GM12874 (cell line): ENCODE results near the gene RRAGC.

ENCODE experiments used
- TF ChIP-seq, protein P1 (sequence below): IDR thresholded peaks from 2 replicates; pipeline ENCODE4 v1.5.1; 2011; ENCODE audit warnings: low read depth, mild to moderate bottlenecking, control low read depth, low read length, moderate library complexity; ENCODE audit not compliant: insufficient read depth

The RRAGC gene

DNA sequence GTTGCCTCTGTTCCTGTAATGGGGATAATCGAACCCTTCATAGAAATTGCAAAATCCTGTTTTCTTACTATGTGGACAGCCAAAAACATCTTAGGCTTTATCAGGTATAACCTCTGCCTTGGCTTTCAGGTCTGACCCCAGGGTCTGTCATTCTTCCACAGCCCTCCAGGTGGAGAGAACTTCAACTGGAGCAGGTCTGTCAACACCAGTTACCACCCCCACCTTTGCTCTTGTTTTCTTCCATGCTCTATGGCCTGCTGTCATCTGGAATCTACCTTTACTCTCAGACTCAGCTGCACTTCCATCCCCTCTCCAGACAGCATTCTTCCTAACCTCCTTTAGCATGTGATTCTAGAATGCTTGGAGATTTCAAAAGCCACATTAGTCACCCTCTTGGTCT is 32.2 kb upstream of the RRAGC start:
- TF ChIP-seq, protein P1, sequence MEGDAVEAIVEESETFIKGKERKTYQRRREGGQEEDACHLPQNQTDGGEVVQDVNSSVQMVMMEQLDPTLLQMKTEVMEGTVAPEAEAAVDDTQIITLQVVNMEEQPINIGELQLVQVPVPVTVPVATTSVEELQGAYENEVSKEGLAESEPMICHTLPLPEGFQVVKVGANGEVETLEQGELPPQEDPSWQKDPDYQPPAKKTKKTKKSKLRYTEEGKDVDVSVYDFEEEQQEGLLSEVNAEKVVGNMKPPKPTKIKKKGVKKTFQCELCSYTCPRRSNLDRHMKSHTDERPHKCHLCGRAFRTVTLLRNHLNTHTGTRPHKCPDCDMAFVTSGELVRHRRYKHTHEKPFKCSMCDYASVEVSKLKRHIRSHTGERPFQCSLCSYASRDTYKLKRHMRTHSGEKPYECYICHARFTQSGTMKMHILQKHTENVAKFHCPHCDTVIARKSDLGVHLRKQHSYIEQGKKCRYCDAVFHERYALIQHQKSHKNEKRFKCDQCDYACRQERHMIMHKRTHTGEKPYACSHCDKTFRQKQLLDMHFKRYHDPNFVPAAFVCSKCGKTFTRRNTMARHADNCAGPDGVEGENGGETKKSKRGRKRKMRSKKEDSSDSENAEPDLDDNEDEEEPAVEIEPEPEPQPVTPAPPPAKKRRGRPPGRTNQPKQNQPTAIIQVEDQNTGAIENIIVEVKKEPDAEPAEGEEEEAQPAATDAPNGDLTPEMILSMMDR = peak; percentile 11; the same call in 1 of the 2 replicates

GRCh38 chr1:38889589-38889988 is 30.0 kb upstream of the RRAGC start:
- TF ChIP-seq, protein P1 = no peak

DNA sequence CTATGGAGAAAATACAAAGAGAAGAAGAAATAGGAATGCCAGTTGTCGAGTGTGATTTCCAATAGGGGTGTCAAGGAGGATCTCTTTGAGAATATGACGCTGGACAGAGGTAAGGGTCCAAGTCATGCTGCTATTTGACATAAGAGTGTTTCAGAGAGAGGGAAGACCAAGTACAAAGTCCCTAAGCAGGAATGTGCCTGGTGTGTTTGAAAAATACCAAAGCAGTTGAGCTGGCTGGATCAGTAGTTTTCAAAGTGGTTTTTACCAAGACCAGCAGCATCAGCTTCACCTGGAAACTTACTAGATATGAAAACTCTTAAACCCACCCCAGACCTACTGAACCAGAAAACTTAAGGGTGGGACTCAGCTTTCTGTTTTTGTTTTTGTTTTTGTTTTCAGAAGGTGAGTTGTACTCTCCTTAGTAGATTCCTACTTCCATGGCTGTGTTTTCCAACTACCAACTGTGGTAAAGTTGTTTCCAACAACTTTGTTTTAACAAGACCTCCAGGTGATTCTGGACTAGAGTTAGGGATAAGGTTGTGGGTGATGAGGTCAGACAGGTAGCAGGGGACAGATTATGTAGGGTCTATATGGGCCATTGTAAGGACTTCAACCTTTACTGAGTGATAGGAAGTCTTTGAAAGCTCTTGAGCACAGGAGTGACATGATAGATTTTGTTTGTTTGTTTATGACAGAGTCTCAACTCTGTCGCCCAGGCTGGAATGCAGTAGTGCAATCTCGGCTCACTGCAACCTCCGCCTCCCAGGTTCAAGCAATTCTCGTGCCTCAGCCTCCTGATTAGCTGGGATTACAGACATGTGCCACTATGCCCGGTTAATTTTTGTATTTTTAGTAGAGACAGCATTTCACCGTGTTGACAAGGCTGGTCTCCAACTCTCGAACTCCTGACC is 29.1 kb upstream of the RRAGC start:
- TF ChIP-seq, protein P1 = no peak

DNA sequence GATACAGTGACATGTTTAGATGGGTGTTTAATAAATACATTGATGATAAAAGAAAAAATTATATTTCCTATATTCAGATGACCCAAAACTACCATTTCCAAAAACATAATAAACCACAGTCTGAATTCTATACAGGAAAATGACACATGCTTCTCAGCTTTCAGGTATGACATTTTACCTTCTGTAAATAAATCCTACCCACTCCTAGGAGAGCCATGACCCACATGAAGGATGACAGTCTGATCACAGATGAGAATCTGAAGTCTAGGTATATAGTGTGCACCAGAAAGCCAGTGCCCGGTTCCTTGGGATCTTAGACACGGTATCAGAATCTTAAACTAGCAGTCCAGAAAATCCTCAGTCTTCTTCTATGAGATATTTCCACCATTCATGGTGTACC is 25.5 kb upstream of the RRAGC start:
- TF ChIP-seq, protein P1 = no peak

DNA sequence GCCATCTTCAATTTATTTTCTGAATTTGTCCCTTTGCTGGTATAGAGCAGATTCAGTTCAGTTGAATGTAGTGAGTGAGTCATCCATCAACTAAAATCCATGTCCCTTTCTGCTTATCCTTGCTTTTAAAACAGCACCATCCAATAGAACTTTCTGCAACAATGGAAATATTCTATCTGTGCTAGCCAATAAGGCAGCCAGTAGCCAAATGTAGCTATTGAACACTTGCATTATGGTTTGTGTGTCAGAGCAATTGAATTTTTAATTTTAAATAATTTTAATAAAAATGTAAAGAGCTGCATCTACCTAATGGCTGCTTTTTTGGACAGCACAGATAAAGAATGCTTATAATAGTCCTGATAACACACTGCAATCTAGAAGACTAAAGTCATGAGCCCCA is 21.9 kb upstream of the RRAGC start, which contains the start of gene GJA9:
Gene GJA9 (minus strand): TSS at position 101 of the 400 bp plus-strand sequence. CDS start 5,489 bp downstream, outside the sequence.
- TF ChIP-seq, protein P1 = no peak

GRCh38 chr1:38875811-38876210 is 16.2 kb upstream of the RRAGC start:
- TF ChIP-seq, protein P1 = no peak

GRCh38 chr1:38873027-38873969 is 13.7 kb upstream of the RRAGC start, which contains the start of gene MYCBP:
Gene MYCBP (minus strand): TSS chr1:38873348. CDS start chr1:38873305, 43 bp downstream.
- TF ChIP-seq, protein P1 = no peak
